HepG2 (cell line): ENCODE measurements around the gene SERPINA6. TPM values are rescaled to one million over a fixed set of nuclear protein-coding genes. Genes with fewer than 3 reads are reported as not detected.
A peak's percentile ranks its signal among the peaks of the same experiment; 100 is the strongest.

Source experiments
- ATAC-seq: fragments of 200-7000 bp; cut with Tn5 transposase; 3 replicates; pipeline ENCODE4 v1.9.1; 2020; ENCODE audit warnings: mild to moderate bottlenecking, moderate library complexity
- BruUV-seq: library from RNA; stranded (reverse); fragments of 400-500 nt; replicated peaks from 2 replicates; lab custom pipeline; 2021; lab: Mats Ljungman, UMichigan
- CTCF ChIA-PET: fragments of 300-600 bp; formaldehyde crosslinking; extraction: SDS; loops from one replicate; lab custom pipeline; 2021; ENCODE audit warnings: low total read pairs, inconsistent platforms, low intra/inter-chr PET ratio; lab: Yijun Ruan, JAX
- POLR2A ChIA-PET: fragments of 350-600 bp; sonication (Branson Sonifier 250); formaldehyde crosslinking; loops from one replicate; lab custom pipeline; 2020; ENCODE audit warnings: antibody characterized with exemption, inconsistent platforms; lab: Yijun Ruan, JAX
- DNase-seq: peaks from one replicate; pipeline ENCODE4 v3.0.0-alpha.2; 2015; ENCODE audit warnings: low spot score
- FAIRE-seq: peaks from 3 replicates; lab custom pipeline; 2011; peaks lifted over from hg19 to GRCh38; lab: Jason Lieb, UNC
- H2AFZ ChIP-seq: one replicate; pipeline ENCODE4 v1.6.1; 2011; ENCODE audit warnings: low read length, inconsistent platforms
- H3K27ac ChIP-seq: fragments of 300-600 bp; 3 replicates; pipeline ENCODE4 v1.8.0; 2011; ENCODE audit warnings: mixed run types, mild to moderate bottlenecking, mixed read lengths, low read length, inconsistent platforms; ENCODE audit not compliant: insufficient read depth; ENCODE audit errors: extremely low read length
- H3K27me3 ChIP-seq, 2 experiments: fragments of 200-600 bp in 1 of 2; 2 replicates in 1 of 2; 3 replicates in 1 of 2; pipeline versions ENCODE4 v1.6.0 to v1.8.0; 2011; ENCODE audit warnings: low read length in 2 of 2, mild to moderate bottlenecking in 2 of 2, moderate library complexity in 2 of 2, inconsistent platforms in 1 of 2; ENCODE audit not compliant: insufficient read depth in 2 of 2, control insufficient read depth in 1 of 2
- H3K36me3 ChIP-seq, 2 experiments: fragments of 200-600 bp in 1 of 2; replicated peaks in 1 of 2; 2 replicates in 1 of 2; 3 replicates in 1 of 2; pipeline versions ENCODE4 v1.5.1 to v1.8.0; 2011; ENCODE audit warnings: low read length in 2 of 2, inconsistent platforms in 1 of 2; ENCODE audit not compliant: insufficient read depth in 2 of 2, control insufficient read depth in 1 of 2
- H3K4me1 ChIP-seq: 2 replicates; pipeline ENCODE4 v1.5.1; 2012; ENCODE audit warnings: low read length, inconsistent platforms; ENCODE audit not compliant: insufficient read depth
- H3K4me2 ChIP-seq: 2 replicates; pipeline ENCODE4 v1.6.0; 2011; ENCODE audit warnings: low read depth, low read length, inconsistent platforms
- H3K4me3 ChIP-seq, 3 experiments: fragments of 200-600 bp in 1 of 3; sonication (generic), shearing (Covaris generic) in 1 of 3; replicated peaks in 1 of 3; 2 replicates each; pipeline ENCODE4 v1.5.1; 2011 to 2016; ENCODE audit warnings: low read length in 3 of 3, inconsistent platforms in 2 of 3, low read depth in 2 of 3, mild to moderate bottlenecking in 2 of 3, control low read depth in 1 of 3, mixed read lengths in 1 of 3; ENCODE audit not compliant: insufficient read depth in 1 of 3
- H3K79me2 ChIP-seq: one replicate; pipeline ENCODE4 v1.6.1; 2011; ENCODE audit warnings: low read length, inconsistent platforms; ENCODE audit not compliant: insufficient read depth
- H3K9ac ChIP-seq: 2 replicates; pipeline ENCODE4 v1.6.0; 2011; ENCODE audit warnings: mild to moderate bottlenecking, low read depth, low read length, inconsistent platforms; ENCODE audit not compliant: insufficient read depth
- H3K9me3 ChIP-seq: 2 replicates; pipeline ENCODE4 v1.5.1; 2012; ENCODE audit warnings: mild to moderate bottlenecking, low read length
- H4K20me1 ChIP-seq: 2 replicates; pipeline ENCODE4 v1.6.0; 2011; ENCODE audit warnings: inconsistent platforms, mild to moderate bottlenecking, low read length, moderate library complexity; ENCODE audit not compliant: insufficient read depth
- ARID3A ChIP-seq: IDR thresholded peaks from 2 replicates; pipeline ENCODE4 v1.6.1; 2012; ENCODE audit warnings: low read depth, low read length, improper control_type of control experiment
- MED13 ChIP-seq: sonication (generic); formaldehyde crosslinking; IDR thresholded peaks from 2 replicates; pipeline ENCODE4 v1.5.0; 2020; ENCODE audit warnings: missing genetic modification reagents
- NFYB ChIP-seq: sonication (generic); formaldehyde crosslinking; IDR thresholded peaks from 2 replicates; pipeline ENCODE4 v1.4.0; 2020; ENCODE audit warnings: missing genetic modification reagents
- NR2F1 ChIP-seq, 2 experiments: fragments of 450-650 bp in 1 of 2; formaldehyde crosslinking in 1 of 2; IDR thresholded peaks; 2 replicates each; pipeline versions ENCODE4 v1.5.0 to v1.6.1; 2016 to 2020; ENCODE audit warnings: mild to moderate bottlenecking in 1 of 2, missing compliant biosample characterization in 1 of 2, missing genetic modification reagents in 1 of 2, moderate library complexity in 1 of 2
- PTBP1 ChIP-seq: fragments of 200-400 bp; formaldehyde crosslinking; IDR thresholded peaks from 2 replicates; pipeline ENCODE4 v1.6.1; 2018; ENCODE audit warnings: low read length, low read depth; ENCODE audit not compliant: poor library complexity, severe bottlenecking
- SOX6 ChIP-seq, 2 experiments: fragments of 450-650 bp in 1 of 2; sonication (generic) in 1 of 2; formaldehyde crosslinking in 1 of 2; IDR thresholded peaks; 2 replicates each; pipeline versions ENCODE4 v1.4.0 to v1.6.1; 2017 to 2020; ENCODE audit warnings: antibody characterized with exemption in 1 of 2, mild to moderate bottlenecking in 1 of 2, missing genetic modification reagents in 1 of 2
- TFAP4 ChIP-seq: sonication (generic); IDR thresholded peaks from 2 replicates; pipeline ENCODE4 v1.6.1; 2016; ENCODE audit warnings: low read depth, borderline replicate concordance
- ZBTB43 ChIP-seq: sonication (generic); formaldehyde crosslinking; conservative IDR thresholded peaks from 2 replicates; pipeline ENCODE4 v1.4.0; 2020; ENCODE audit warnings: missing genetic modification reagents
- ZKSCAN8 ChIP-seq: IDR thresholded peaks from 2 replicates; pipeline ENCODE4 v1.6.1; 2016; ENCODE audit warnings: borderline replicate concordance, missing genetic modification reagents, missing compliant biosample characterization
- ZNF605 ChIP-seq: sonication (generic); formaldehyde crosslinking; IDR thresholded peaks from 2 replicates; pipeline ENCODE4 v1.8.0; 2022; ENCODE audit warnings: mild to moderate bottlenecking, missing genetic modification reagents
- WGBS: methylation state at CpG from one replicate; pipeline ENCODE4 v1.1.6; 2017; ENCODE audit warnings: low lambda C conversion rate; 5-methylcytosine and 5-hydroxymethylcytosine counted together
- in situ Hi-C: cut with HindIII; loops from 2 replicates; pipeline ENCODE4 v1.10.0; 2017; ENCODE audit warnings: low pct_unique_long_range_greater_than_20kb; ENCODE audit not compliant: extremely low pct_ligation_motif_present
- intact Hi-C: fragments of 100-400 bp; cut with micrococcal nuclease; formaldehyde crosslinking; loops from one replicate; pipeline ENCODE4 v1.10.0; 2022; ENCODE audit not compliant: unreplicated experiment
- polyA plus RNA-seq, 8 experiments: library from polyadenylated mRNA; depleted of rRNA in 3 of 8; stranded (reverse) in 7 of 8; unstranded in 1 of 8; fragments of >200 nt; fragmentation: Illumina TruSeq in 4 of 8; extraction: Trizol in 4 of 8; gene quantifications; 2 replicates each; pipeline versions ENCODE4 v1.2.1 to v1.2.3, GENCODE V29; 2011 to 2016; ENCODE audit warnings: low read depth in 4 of 8, missing spikeins in 1 of 8, mixed read lengths in 1 of 8; ENCODE audit not compliant: insufficient read depth in 1 of 8
- total RNA-seq, 5 experiments: library from RNA; depleted of rRNA; stranded (reverse); fragments of >200 nt; fragmentation: Illumina TruSeq; extraction: Trizol; gene quantifications; 2 replicates each; pipeline ENCODE4 v1.2.3, GENCODE V29; 2016; ENCODE audit warnings: low read depth in 1 of 5

The SERPINA6 gene
- total and polyA plus RNA-seq, 2 of the 13 experiments (the other 11 are each of a cell fraction or from before 2014, with no cell fraction given) = 260 to 333 TPM

GRCh38 chr14:94340533-94340932, 17.4 kb upstream of the SERPINA6 start (continued):
- TF ChIP-seq SOX6 (IDR thresholded peaks at IDR 0.05) (no peak), SOX6 (CRISPR knock-in tag; IDR thresholded peaks at IDR 0.05) (peak; percentile 87), NFYB (no peak), ARID3A (peak; percentile 80), ZKSCAN8 (peak; percentile 74; the same call in 1 of the 2 replicates), NR2F1 (CRISPR knock-in tag; IDR thresholded peaks at IDR 0.05) (peak; percentile 71 to 73), MED13 (CRISPR knock-in tag) (0 out of 2 replicates have a peak, but pooled peaks have one; percentile 64)

- no peaks in the 10 kb centered on the region for H3K36me3 ChIP-seq
- H3K4me1 ChIP-seq = peaks cover 77% of the 10 kb centered on the region
- no peak overlapping the region for H3K27ac ChIP-seq
- no peaks in the 10 kb centered on the region for H3K27me3 ChIP-seq
- no peaks in the 10 kb centered on the region for H4K20me1 ChIP-seq
- CTCF ChIA-PET = no interaction called here
- H3K9ac ChIP-seq = no peak overlapping the region
- no peak for TF ChIP-seq ZBTB43
- no peak for TF ChIP-seq TFAP4
- no peak for TF ChIP-seq PTBP1
- TF ChIP-seq ZNF605 (CRISPR knock-in tag) = peak; percentile 91
- TF ChIP-seq, all 625 proteins: peak for 1
- no peak overlapping the region for H3K4me2 ChIP-seq
- H3K4me3 ChIP-seq = no peak overlapping the region
- DNase-seq = no peak
- no peaks in the 10 kb centered on the region for H3K9me3 ChIP-seq
- no peak for FAIRE-seq
- no peak overlapping the region for H2AFZ ChIP-seq
- no peak for ATAC-seq
- no peaks in the 10 kb centered on the region for H3K79me2 ChIP-seq
- in situ Hi-C loops (no loop called here), intact Hi-C loops (no loop called here)
- POLR2A ChIA-PET = no interaction called here
- no TSS peak for BruUV-seq
- 93% methylated on average over 2 of the region's 2 CpGs for WGBS
These were observed 14.9 kb upstream of the SERPINA6 start for GRCh38 chr14:94338023-94338422.
